GM12865 (cell line): ENCODE results near the gene GVQW3.
"Not testable (repeated sequence)": the region's sequence is repeated elsewhere in the genome, so short reads cannot be mapped to it uniquely, and the experiment has no call there.

Source experiments
- DNase-seq: peaks from one replicate; pipeline ENCODE4 v3.0.0; 2010; ENCODE audit warnings: low read depth
- H3K4me3 ChIP-seq: 2 replicates; pipeline ENCODE4 v1.5.1; 2011; ENCODE audit warnings: mild to moderate bottlenecking, low read depth, low read length, control low read depth
- CTCF ChIP-seq: IDR thresholded peaks from 2 replicates; pipeline ENCODE4 v1.5.1; 2011; ENCODE audit warnings: low read length, control low read depth, low read depth, inconsistent platforms; ENCODE audit not compliant: insufficient read depth; ENCODE audit errors: missing control alignments

Gene GVQW3

GRCh38 chr11:76392870-76393269 is 11.7 kb downstream of the GVQW3 start:
- no peak overlapping the region for H3K4me3 ChIP-seq
- TF ChIP-seq CTCF: no peak
- DNase-seq: no peak

- no peak for TF ChIP-seq CTCF
- DNase-seq: no peak
Observed at GRCh38 chr11:76394411-76394810, 13.3 kb downstream of the GVQW3 start.

GRCh38 chr11:76395296-76395695 is 14.2 kb downstream of the GVQW3 start:
- no peak for DNase-seq
- no peak overlapping the region for H3K4me3 ChIP-seq
- no peak for TF ChIP-seq CTCF

More at GRCh38 chr11:76394411-76394810, 13.3 kb downstream of the GVQW3 start:
- no peak overlapping the region for H3K4me3 ChIP-seq

GRCh38 chr11:76397383-76397782 is 16.3 kb downstream of the GVQW3 start:
- TF ChIP-seq CTCF: no peak
- H3K4me3 ChIP-seq: no peak overlapping the region
- no peak for DNase-seq

GRCh38 chr11:76400967-76401366 is 19.8 kb downstream of the GVQW3 start:
- no peak overlapping the region for H3K4me3 ChIP-seq
- TF ChIP-seq CTCF: no peak
- DNase-seq: no peak

GRCh38 chr11:76401484-76401883 is 20.4 kb downstream of the GVQW3 start:
- H3K4me3 ChIP-seq, DNase-seq: not testable (repeated sequence)

GRCh38 chr11:76406359-76406758 is 25.2 kb downstream of the GVQW3 start:
- TF ChIP-seq CTCF: no peak
- no peak for DNase-seq
- H3K4me3 ChIP-seq: no peak overlapping the region
